ENCODE measurements around the gene DCBLD1. TPM values are rescaled to one million over a fixed set of nuclear protein-coding genes. Genes with fewer than 3 reads are reported as not detected.
"Not testable (repeated sequence)": the region's sequence is repeated elsewhere in the genome, so short reads cannot be mapped to it uniquely, and the experiment has no call there.

The DCBLD1 gene
- total RNA-seq, 1 experiment from 2014 or later: 1.5 TPM

- BruUV-seq (replicated peaks): no TSS peak
- TF ChIP-seq, protein P1, sequence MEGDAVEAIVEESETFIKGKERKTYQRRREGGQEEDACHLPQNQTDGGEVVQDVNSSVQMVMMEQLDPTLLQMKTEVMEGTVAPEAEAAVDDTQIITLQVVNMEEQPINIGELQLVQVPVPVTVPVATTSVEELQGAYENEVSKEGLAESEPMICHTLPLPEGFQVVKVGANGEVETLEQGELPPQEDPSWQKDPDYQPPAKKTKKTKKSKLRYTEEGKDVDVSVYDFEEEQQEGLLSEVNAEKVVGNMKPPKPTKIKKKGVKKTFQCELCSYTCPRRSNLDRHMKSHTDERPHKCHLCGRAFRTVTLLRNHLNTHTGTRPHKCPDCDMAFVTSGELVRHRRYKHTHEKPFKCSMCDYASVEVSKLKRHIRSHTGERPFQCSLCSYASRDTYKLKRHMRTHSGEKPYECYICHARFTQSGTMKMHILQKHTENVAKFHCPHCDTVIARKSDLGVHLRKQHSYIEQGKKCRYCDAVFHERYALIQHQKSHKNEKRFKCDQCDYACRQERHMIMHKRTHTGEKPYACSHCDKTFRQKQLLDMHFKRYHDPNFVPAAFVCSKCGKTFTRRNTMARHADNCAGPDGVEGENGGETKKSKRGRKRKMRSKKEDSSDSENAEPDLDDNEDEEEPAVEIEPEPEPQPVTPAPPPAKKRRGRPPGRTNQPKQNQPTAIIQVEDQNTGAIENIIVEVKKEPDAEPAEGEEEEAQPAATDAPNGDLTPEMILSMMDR (conservative IDR thresholded peaks at IDR 0.05; ENCODE audit: low read depth, low read length): no peak
- no peak for TF ChIP-seq EZH2 (IDR thresholded peaks at IDR 0.05; ENCODE audit: borderline replicate concordance, low read depth, low read length, poor library complexity, severe bottlenecking)
- Histone ChIP-seq H3K36me3 (ENCODE audit: insufficient read depth, low read length, poor library complexity, severe bottlenecking) (no peaks in the 10 kb centered on the region), H3K9me3 (ENCODE audit: low read depth, low read length, poor library complexity, severe bottlenecking) (no peaks in the 10 kb centered on the region), H3K27me3 (replicated peaks; ENCODE audit: insufficient read depth, low read depth, low read length, poor library complexity) (peaks cover 10% of the 10 kb centered on the region), H3K4me3 (ENCODE audit: low read depth, low read length, poor library complexity, severe bottlenecking) (no peak overlapping the region), H3K4me1 (ENCODE audit: insufficient read depth, low read length, poor library complexity, severe bottlenecking) (no peaks in the 10 kb centered on the region), H3K27ac (ENCODE audit: low read depth, low read length, poor library complexity, severe bottlenecking) (no peak overlapping the region)
- DNase-seq (ENCODE audit: low spot score): no peak
- intact Hi-C loops (cut with micrococcal nuclease; ENCODE audit: unreplicated experiment): no loop called here
- ChIA-PET POLR2A (ENCODE audit: low non-redundant PET) (no interaction called here), CTCF (no interaction called here)
Measured at GRCh38 chr6:117467876-117468275, 14.6 kb upstream of the DCBLD1 start.

DNA sequence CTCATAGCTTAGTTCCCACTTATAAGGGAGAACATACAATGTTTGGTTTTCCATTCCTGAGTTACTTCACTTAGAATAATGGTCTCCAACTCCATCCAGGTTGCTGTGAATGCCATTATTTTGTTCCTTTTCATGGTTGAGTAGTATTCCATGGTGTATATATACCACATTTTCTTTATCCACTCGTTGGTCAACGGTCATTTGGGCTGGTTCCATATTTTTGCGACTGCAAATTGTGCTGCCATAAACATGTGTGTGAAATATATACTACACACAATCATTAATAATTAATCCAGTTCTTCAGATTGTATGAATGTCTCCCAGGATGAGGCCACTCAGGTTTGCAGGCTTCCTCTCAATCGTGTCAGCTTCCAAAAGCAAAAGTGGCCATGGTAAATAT, 13.9 kb upstream of the DCBLD1 start:
- H3K4me1 ChIP-seq (ENCODE audit: insufficient read depth, low read length, poor library complexity, severe bottlenecking); DNase-seq (ENCODE audit: low spot score); H3K27me3 ChIP-seq (replicated peaks; ENCODE audit: insufficient read depth, low read depth, low read length, poor library complexity); POLR2A ChIA-PET (ENCODE audit: low non-redundant PET); H3K36me3 ChIP-seq (ENCODE audit: insufficient read depth, low read length, poor library complexity, severe bottlenecking); H3K9me3 ChIP-seq (ENCODE audit: low read depth, low read length, poor library complexity, severe bottlenecking); BruUV-seq (replicated peaks); H3K27ac ChIP-seq (ENCODE audit: low read depth, low read length, poor library complexity, severe bottlenecking); intact Hi-C loops (cut with micrococcal nuclease; ENCODE audit: unreplicated experiment); CTCF ChIA-PET; H3K4me3 ChIP-seq (ENCODE audit: low read depth, low read length, poor library complexity, severe bottlenecking): not testable (repeated sequence)

DNA sequence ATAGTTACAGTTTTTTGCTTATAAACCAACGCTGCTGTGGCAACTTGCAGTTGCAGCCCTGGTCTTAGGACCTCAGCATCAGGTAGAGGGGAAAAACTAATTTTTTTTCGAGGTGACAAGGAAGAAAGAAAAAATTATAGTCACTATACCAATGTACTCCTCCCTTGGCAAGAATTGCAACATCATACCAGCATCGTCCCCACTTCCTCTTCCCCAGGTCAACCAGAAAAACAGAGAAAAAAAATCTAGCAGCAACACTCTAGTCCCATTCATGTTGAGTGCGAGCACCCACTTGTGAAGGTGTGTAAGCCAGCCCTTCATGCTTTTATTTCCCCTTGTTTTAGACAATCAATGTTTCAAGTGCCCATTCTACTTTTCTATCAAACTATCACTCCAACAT, 13.1 kb upstream of the DCBLD1 start:
- ChIA-PET CTCF (no interaction called here), POLR2A (ENCODE audit: low non-redundant PET) (no interaction called here)
- intact Hi-C loops (cut with micrococcal nuclease; ENCODE audit: unreplicated experiment): no loop called here
- DNase-seq (ENCODE audit: low spot score): no peak
- Histone ChIP-seq H3K4me3 (ENCODE audit: low read depth, low read length, poor library complexity, severe bottlenecking) (no peak overlapping the region), H3K4me1 (ENCODE audit: insufficient read depth, low read length, poor library complexity, severe bottlenecking) (no peaks in the 10 kb centered on the region), H3K36me3 (ENCODE audit: insufficient read depth, low read length, poor library complexity, severe bottlenecking) (no peaks in the 10 kb centered on the region), H3K27me3 (replicated peaks; ENCODE audit: insufficient read depth, low read depth, low read length, poor library complexity) (peaks cover 10% of the 10 kb centered on the region), H3K9me3 (ENCODE audit: low read depth, low read length, poor library complexity, severe bottlenecking) (no peaks in the 10 kb centered on the region), H3K27ac (ENCODE audit: low read depth, low read length, poor library complexity, severe bottlenecking) (no peak overlapping the region)
- BruUV-seq (replicated peaks): no TSS peak
- TF ChIP-seq, protein P1 (conservative IDR thresholded peaks at IDR 0.05; ENCODE audit: low read depth, low read length): no peak
- no peak for TF ChIP-seq EZH2 (IDR thresholded peaks at IDR 0.05; ENCODE audit: borderline replicate concordance, low read depth, low read length, poor library complexity, severe bottlenecking)

DNA sequence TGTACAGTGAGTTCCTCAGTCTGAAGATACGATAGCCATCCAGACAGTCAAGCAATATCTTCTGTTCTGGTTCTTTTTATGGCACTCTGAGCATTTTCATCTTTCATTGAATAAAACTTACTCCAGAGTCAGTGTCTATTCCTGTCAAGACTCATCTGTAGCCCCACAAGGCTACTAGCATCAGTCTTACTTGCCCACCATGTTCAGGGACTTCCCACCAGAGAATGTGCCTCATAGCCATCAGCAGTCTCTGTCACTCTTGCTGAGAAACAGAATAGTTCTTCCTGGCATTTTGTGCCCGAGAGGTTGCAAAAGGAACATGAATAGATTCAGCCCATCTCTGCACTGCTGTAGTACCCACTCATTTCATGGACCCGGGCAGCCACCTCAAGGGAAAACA, 12.7 kb upstream of the DCBLD1 start:
- no peak overlapping the region for H3K27ac ChIP-seq (ENCODE audit: low read depth, low read length, poor library complexity, severe bottlenecking)
- ChIA-PET CTCF (no interaction called here), POLR2A (ENCODE audit: low non-redundant PET) (no interaction called here)
- TF ChIP-seq, protein P1 (conservative IDR thresholded peaks at IDR 0.05; ENCODE audit: low read depth, low read length): no peak
- no peak for TF ChIP-seq EZH2 (IDR thresholded peaks at IDR 0.05; ENCODE audit: borderline replicate concordance, low read depth, low read length, poor library complexity, severe bottlenecking)
- no peaks in the 10 kb centered on the region for H3K36me3 ChIP-seq (ENCODE audit: insufficient read depth, low read length, poor library complexity, severe bottlenecking)
- no peak for DNase-seq (ENCODE audit: low spot score)
- intact Hi-C loops (cut with micrococcal nuclease; ENCODE audit: unreplicated experiment): no loop called here
- no TSS peak for BruUV-seq (replicated peaks)
- H3K9me3 ChIP-seq (ENCODE audit: low read depth, low read length, poor library complexity, severe bottlenecking): no peaks in the 10 kb centered on the region
- H3K4me3 ChIP-seq (ENCODE audit: low read depth, low read length, poor library complexity, severe bottlenecking): no peak overlapping the region
- H3K4me1 ChIP-seq (ENCODE audit: insufficient read depth, low read length, poor library complexity, severe bottlenecking): no peaks in the 10 kb centered on the region
- peaks cover 10% of the 10 kb centered on the region for H3K27me3 ChIP-seq (replicated peaks; ENCODE audit: insufficient read depth, low read depth, low read length, poor library complexity)

Data from A673 (cell line).